Effector CD8-positive, alpha-beta T cell (primary cell): ENCODE results near the gene RPTN.
"Not testable (repeated sequence)": the region's sequence is repeated elsewhere in the genome, so short reads cannot be mapped to it uniquely, and the experiment has no call there.

Experiments
- DNase-seq: peaks from one replicate; lab custom pipeline; 2025; lab: John Stamatoyannopoulos, UW

RPTN gene

DNA sequence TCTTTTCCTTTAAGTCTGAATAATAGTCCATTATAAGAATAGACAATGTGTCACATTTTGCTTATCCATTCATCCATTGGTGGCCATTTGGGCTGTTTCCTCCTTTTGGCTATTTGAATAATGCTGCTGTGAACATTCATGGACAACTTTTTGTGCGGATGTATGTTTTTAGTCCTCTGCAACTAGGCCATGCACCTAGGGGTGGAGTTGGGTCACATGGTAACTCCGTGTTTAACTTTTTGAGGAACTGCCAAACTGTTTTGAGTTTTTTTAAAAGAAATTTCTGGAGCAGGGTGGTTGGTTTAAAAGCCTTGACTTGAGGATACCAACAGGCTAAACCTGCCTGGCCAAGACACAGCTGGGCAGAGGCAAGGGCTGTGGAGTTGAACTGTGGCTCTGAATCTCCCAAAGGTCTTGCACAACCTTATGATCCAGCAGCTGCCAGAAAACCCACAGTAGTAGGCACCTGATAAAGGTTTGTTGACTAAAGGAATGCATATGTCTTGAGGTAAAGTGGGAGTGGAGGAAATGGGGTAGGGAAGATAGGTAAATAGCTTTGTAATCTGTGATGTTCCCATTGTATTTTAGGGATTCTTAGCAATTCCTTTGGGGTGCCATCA, 5.6 kb upstream of the RPTN start:
- DNase-seq, result no peak

DNA sequence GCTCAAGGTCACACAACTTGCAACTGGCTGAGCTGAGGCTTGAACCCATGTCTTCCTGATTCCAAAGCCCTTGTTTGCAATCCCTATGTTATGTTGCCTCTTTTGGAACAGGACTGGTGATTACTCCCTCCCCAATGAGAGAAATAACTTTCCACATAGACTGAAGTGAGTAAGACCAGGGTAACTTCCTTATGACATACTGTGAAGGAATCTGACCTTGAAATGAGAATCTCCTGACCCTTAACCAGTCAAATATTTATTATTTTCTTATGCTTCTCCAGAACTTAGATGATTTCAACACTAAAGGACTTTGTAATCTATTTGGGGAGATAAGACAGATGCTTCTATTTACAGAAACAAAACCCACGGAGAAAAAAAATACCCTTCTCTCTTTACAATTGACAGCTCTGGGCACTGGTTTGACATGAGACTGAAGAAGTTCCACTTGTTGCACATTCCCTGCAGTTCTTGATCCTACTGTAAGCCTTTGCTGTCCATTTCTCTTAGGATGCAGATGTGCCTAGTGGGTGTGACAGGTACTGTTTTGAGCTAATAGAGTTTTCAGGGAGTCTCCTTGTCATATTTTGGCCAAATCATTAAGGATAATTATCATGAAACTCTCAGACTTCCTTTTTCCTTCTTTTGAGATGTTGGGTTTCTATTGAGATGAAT, 3.9 kb upstream of the RPTN start:
- DNase-seq, result no peak

DNA sequence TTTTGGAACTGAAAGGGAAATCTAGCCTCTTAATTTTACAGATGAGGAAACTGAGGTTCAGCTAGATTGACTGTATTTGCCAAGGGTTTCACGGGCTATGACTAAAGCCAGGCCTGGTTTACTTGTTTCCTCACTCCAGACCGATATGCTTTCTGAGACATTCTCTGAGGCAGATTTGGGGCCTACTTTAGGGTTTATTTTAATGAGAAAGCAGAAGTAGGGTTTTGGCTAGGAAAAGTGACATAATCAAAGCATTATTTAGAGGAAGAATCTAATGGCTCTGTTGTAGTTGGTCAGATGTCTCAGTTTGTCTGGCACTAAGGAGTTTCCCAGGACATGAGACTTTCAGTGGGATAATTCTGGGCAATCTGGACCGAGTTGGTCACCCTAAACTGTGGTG, 1.5 kb upstream of the RPTN start:
- DNase-seq, result no peak

DNA sequence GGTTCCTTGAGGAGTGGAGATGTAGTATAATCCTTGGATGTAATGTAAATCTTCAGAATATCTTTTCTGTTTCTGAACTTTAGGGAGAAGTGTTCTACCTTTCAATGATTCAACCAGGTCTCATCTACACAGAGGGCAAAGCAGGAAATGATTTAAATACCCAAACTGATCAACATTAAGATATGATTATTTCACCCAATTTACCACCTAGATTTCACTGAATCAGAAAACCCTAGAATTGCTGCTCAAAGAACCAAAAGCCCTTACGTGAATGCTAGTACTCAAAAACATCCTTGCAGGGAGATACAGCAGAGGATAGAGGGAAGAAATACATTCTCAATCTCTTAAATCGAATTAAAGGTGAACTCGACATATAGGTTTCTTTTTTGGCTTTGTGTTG, 5.0 kb downstream of the RPTN start:
- DNase-seq, result no peak

DNA sequence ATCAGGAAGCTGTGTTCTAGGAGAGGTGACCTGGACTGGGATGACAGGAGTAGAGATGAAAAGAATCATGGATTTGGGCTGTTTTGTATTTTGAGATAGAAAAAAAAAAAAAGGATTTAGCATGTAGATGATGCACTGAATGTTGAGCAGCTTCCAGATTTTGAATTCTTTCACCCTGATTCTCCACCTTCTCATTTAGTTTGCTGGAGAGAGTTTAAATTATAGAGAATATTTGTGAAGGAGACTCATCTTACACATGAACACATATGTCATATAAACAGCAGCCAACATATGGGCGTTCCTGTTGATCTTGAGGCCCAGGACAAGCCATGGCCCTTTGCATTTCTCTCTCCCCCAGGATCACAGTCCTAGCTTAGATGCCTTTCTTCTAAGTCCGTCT, 7.4 kb downstream of the RPTN start:
- no peak for DNase-seq

DNA sequence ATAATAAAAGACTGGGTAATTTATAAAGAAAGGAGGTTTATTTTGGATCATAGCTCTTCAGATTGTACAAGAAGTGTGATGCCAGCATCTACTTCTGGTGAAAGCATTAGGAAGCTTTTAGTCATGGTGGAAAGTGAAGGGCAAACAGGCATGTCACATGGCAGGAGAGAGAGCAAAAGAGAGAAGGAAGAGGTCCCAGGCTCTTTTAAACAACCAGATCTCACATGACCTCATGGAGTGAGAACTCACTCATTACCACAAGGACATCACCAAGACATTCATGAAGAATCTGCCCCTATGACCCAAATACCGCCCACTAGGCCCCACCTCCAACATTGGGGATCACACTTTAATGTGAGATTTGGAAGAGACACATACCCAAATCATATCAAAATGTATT, 10.0 kb downstream of the RPTN start:
- DNase-seq, result no peak

DNA sequence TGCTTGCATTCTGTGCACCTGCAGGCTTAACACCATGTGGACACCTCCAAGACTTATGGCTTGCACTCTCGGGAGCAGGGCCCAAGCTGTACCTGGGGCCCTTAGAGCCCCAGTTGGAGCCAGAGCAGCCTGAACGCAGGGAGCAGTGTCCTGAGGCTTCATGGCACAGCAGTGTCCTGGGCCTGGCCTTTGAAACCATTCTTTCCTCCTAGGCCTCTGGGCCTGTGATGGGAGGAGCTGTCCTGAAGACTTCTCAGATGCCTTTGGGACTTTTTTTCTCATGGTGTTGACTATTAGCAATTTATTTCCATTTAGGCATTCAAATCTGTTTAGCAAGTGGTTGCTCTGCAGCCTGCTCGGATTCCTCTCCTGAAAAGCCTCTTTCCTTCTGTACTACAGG, 11.0 kb downstream of the RPTN start:
- DNase-seq, result no peak

DNA sequence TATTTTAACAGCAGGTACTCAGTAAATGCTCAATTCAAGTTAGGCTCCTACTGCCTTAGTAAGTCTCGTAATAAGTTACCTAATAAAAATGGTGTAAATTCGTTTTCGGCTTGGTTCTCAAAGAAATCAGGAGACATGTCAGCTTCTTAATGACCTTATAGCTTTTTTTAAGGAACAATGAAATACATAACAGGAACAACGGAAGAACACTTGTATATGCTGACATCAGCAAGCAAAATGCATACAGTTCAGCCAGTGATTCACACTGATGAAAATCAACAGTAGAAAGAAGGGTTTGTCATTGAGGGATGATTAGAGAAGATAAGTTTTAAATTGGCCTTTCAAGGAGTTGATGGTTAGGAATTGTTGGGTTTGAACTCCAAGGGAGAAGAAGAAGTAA, 13.3 kb downstream of the RPTN start:
- DNase-seq, result no peak

DNA sequence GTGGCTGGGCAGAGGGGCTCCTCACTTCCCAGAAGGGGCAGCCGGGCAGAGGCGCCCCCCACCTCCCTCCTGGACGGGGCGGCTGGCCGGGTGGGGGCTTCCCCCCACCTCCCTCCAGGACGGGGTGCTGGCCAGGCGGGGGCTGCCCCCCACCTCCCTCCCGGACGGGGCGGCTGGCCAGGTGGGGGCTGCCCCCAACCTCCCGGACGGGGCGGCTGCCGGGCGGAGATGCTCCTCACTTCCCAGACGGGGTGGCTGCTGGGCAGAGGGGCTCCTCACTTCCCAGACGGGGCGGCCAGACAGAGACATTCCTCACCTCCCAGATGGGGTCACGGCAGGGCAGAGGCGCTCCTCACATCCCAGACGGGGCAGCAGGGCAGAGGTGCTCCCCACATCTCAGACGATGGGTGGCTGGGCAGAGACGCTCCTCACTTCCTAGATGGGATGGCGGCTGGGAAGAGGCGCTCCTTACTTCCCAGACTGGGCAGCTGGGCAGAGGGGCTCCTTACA, 14.3 kb downstream of the RPTN start:
- not testable (repeated sequence) for DNase-seq

DNA sequence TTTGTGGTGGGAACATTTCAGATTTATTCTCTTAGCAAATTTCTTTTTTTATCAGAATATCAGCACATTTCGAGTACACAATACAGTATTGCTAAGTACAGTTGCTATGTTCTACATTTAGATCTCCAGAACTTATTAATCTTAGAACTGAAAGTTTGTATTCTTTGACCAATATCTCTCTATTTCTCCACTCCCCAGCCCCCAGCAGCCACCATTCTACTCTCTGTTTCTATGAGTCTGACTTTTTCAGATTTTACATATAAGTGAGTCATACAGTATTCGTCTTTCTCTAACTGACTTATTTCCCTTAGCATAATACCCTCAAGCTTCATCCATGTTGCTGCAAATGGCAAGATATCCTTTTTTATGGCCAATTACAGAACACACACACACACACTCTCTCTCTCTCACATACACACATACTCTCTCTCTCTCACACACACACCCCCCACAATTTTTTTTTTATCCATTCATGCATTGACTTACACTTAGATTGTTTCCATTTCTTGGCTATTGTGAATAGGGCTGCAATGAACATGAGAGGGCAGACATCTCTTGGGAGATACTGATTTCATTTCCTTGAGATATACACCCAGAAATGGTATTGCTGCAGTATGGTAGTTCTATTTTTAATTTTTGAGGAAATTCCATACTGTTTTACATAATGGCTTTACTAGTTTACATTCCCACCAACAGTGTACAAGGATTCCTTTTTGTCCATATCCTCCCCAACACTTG, 15.7 kb downstream of the RPTN start:
- no peak for DNase-seq

DNA sequence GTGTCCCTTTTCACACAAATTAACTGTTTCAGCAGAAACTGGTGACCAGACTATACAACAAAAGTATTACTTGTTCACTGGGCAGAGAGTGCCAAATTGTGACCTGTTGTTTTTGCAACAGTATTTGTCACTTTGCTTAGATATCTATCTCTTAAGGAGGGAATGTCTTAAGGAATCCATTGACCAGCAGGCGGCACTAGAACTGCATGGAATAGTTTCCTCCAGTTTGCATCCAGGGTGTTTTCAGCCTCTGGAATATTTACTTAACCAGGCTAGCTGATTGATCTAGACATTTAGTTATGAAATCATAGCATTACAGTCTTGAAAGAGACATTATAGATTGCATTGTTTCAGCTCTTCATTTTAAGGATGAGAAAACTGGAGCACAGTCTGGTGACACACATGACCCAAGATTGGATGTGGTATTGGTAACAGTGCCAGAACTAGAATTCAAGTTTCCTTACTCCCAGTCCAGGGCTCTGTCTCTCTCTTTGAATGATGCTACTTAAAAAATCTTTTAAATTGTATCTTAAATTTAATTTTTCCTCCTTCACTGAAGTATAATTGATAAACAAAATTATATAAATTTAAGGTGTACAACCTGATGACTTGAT, 16.9 kb downstream of the RPTN start:
- DNase-seq, result no peak

DNA sequence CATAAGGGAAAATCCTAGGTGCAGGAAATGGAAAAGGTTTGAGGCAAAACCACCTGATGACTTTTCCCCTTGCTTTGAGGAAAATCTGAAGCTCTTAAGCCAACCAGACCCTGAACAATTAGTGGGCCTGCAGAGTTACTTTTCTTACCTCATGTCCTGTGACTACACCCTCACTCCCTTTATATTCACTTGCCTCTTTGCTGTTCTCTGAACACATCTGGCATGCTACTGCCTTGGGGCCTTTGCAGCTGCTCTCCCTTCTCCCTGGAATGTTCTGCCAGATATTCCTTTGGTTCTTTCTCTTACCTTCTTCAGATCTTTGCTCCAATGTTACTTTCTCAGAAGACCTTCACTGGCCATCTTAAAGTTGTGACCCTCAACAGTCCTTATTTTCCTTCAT, 21.8 kb downstream of the RPTN start:
- DNase-seq, result no peak

DNA sequence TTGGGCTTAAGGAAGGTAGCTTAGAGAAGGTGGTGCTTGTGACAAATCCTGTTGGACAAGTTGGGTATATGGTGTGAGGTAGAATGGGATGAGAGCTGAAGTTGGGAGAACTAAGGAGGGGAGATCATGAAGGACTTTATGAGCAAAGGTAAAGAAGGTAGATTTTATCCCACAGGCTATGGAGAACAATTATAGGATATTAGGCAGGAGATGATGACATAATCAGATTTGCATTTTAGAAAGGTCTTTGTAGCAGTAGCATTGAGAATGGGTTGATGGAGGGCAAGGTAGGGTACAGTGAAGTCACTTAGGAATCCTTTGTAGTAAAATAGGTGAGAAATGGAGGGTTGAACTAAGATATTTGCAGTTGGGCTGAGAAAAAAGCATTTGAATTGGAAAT, 28.8 kb downstream of the RPTN start:
- DNase-seq, result no peak

DNA sequence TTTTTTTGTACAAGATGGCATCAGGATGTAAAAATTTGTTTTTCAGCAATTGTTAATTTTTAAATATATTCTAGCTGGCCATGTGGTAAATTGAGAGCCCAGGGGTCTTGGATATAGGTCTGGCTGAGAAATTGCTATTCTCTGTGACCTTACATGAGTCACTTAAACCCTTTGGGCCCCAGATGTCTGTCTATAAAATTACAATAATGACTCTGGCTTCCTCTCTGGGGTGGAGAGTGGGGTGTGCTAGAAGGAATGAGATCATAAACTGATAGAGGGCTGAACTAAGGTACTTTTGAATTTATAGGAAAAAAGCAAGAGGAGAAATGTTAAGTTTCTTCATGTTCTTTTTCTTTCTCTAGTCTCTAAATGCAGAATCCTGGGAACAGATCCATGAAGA, 31.4 kb downstream of the RPTN start:
- DNase-seq, result no peak

DNA sequence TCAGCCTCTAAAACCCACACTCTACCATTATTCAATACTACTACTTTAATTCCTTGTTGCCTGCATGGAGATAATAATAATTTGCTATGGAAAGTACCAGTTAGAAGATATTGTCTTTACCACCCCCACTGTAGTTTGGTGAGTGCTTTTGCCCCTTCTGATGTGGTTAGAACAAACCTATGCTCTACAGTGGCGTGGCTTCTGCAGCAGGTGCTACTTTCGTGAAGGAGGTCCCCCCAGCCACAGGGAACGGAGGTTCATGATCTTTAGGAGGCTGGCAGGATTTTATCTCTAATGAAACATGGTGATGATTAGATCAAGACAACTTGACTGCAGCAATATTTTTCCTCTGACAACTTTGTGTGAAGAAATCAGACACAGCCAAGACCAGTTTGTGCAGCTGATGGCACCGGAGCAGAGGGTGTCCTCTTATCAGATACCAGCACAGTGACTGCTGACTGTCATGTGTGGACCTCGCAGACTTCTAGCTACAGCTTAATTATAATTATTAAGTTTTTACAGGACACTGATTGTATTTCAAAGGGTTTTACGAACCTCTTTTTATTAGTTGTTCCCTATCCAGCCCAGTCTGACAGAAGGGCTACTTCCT, 33.1 kb downstream of the RPTN start:
- no peak for DNase-seq

DNA sequence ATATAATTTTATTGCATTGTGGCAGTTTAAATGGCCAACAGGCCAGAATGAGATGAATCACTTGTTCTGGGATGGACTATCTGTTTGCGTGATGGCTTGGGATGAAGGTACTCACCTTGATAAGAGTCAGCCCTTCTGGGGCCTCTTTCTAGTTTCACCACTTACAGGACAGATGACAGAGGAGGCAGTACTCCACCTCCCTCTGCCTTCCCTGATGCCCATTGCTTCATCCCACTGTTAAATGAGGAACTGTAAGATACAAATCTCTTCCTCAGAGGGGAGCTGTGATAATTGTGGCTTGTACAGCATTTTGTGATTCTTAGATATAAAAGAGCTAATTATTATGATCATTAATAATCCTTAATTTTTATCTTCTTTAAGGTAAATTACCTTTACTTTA, 40.1 kb downstream of the RPTN start:
- no peak for DNase-seq

DNA sequence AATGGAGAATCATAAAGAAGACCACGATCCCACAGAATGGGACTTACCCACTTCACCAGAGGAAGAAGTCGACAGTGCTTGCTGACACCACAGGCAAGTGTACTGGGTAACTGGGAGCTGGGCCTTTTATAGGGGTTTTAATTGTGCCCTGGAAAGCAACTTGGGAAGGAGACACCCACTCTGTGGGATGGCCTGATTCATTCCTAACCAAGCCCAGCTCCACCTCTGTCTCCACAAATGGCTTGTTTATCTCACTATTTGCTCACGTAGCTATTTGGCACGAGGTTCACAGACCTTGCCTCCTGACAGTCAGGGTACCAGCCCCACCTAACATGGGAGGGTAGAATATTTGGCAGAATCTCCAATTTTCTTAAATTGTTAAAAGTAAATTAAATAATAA, 43.7 kb downstream of the RPTN start, which contains the start of gene TCHH:
Gene TCHH (minus strand): TSS at position 101 of the 400 bp plus-strand sequence. CDS start 1,364 bp downstream, outside the sequence.
- DNase-seq, result no peak

DNA sequence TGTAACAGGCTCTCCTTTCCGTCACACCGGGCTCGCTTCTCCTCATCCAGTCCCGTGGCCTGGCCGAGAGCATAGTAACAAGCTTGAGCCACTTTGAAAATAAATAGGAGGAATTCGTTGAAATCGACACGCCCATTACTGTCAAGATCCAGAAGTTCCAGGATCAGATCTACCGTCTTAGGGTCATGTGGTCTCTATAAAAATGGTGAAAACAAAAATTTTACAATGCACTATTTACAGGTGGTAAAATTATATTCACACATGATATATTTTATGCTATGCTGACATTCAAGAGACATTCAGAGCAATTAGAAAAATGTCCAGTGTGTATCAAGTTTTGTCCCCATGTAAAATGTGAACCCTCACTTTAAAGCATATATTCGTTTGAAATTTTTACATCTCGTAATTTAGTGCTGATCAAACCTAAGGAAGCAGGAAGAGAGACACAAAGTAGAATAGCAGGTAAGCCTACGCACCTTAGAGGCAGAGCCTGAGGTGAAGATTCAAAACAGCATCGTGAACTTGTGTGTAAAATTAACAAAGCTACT, 46.1 kb downstream of the RPTN start:
- DNase-seq, result no peak

DNA sequence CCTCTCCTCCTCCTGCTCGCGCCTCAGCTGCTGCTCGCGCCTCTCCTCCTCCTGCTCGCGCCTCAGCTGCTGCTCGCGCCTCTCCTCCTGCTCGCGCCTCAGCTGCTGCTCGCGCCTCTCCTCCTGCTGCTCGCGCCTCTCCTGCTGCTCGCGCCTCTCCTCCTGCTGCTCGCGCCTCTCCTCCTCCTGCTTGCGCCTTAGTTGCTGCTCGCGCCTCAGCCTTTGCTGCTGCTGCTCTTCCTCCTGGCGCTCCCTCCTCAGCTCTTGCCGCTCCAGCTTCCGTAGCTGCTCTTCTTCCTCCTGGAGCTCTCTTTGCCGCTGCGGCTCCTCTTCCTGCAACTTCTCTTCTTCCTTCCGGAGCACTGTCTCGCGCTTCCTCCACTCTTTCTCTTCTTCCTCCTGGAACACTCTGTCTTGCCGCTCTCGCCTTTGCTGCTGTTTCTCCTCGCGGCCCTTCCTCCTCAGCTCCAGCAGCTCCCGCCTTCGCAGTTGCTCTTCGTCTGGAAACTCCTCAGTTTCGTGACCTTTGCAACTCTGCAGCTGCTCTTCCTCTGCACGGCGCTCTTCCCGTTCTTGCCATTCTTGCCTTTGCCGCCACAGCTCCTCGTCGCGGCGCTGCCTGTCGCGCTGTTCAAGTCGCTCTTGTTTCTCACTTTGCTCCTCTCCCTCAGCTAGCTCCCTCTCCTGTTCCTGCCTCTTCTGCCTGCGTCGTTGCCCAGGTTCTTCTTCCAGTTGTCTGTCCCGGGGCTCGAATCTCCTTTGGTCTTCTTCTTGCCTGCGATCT, 46.7 kb downstream of the RPTN start:
- DNase-seq, result no peak

DNA sequence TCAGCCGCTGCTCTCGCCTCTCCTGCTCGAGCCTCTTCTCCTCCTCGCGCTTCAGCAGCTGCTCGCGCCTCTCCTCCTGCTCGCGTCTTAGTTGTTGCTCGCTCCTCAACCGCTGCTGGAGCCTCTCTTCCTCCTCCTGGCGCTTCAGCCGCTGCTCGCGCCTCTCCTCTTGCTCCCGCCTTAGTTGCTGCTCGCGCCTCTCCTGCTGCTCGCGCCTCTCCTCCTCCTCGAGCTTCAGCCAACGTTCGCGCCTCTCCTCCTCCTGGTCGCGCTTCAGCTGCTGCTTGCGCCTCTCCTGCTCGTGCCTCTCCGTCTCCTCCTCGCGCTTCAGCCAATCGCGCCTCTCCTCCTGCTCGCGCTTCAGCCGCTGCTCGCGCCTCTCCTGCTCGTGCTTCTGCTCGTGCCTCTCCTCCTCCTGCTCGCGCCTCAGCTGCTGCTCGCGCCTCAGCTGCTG, 47.5 kb downstream of the RPTN start:
- DNase-seq, result no peak
